HCT116 (cell line): ENCODE data around the gene MYZAP.

Experiments used
- EZH2phosphoT487 ChIP-seq: fragments of 200-600 bp; IDR thresholded peaks from 2 replicates; pipeline ENCODE4 v1.6.1; 2018; ENCODE audit warnings: antibody characterized with exemption, borderline replicate concordance
- POLR2AphosphoS5 ChIP-seq: IDR thresholded peaks from 2 replicates; pipeline ENCODE4 v1.6.1; 2011; ENCODE audit warnings: mild to moderate bottlenecking, low read depth, low read length, moderate library complexity
- REST ChIP-seq: IDR thresholded peaks from 2 replicates; pipeline ENCODE4 v1.6.1; 2012; ENCODE audit warnings: low read depth
- SRF ChIP-seq: IDR thresholded peaks from 2 replicates; pipeline ENCODE4 v1.6.1; 2012; ENCODE audit warnings: low read depth
- ZFX ChIP-seq: fragments of 450-650 bp; IDR thresholded peaks from 2 replicates; pipeline ENCODE4 v1.6.1; 2017
- TF ChIP-seq, protein P1 (sequence below), 3 experiments: fragments of 200-600 bp in 1 of 3; sonication (generic) in 1 of 3; IDR thresholded peaks in 2 of 3; conservative IDR thresholded peaks in 1 of 3; 2 replicates each; pipeline ENCODE4 v1.5.1; 2012 to 2017; ENCODE audit warnings: low read depth in 2 of 3, low read length in 2 of 3, antibody characterized with exemption in 1 of 3, borderline replicate concordance in 1 of 3, control low read depth in 1 of 3, mild to moderate bottlenecking in 1 of 3, mixed read lengths in 1 of 3, mixed run types in 1 of 3, moderate library complexity in 1 of 3; ENCODE audit not compliant: insufficient read depth in 1 of 3

GRCh38 chr15:57589754-57590153, 1.9 kb upstream of the MYZAP start:
- no peak for TF ChIP-seq ZFX
- TF ChIP-seq, protein P1, sequence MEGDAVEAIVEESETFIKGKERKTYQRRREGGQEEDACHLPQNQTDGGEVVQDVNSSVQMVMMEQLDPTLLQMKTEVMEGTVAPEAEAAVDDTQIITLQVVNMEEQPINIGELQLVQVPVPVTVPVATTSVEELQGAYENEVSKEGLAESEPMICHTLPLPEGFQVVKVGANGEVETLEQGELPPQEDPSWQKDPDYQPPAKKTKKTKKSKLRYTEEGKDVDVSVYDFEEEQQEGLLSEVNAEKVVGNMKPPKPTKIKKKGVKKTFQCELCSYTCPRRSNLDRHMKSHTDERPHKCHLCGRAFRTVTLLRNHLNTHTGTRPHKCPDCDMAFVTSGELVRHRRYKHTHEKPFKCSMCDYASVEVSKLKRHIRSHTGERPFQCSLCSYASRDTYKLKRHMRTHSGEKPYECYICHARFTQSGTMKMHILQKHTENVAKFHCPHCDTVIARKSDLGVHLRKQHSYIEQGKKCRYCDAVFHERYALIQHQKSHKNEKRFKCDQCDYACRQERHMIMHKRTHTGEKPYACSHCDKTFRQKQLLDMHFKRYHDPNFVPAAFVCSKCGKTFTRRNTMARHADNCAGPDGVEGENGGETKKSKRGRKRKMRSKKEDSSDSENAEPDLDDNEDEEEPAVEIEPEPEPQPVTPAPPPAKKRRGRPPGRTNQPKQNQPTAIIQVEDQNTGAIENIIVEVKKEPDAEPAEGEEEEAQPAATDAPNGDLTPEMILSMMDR (IDR thresholded peaks at IDR 0.05 in 2 of 3, conservative IDR thresholded peaks at IDR 0.05 in 1 of 3; ENCODE audit: borderline replicate concordance in 1 of 3, insufficient read depth in 1 of 3, low read depth in 2 of 3, low read length in 2 of 3): no peak
- no peak for TF ChIP-seq SRF
- TF ChIP-seq EZH2phosphoT487: no peak
- no peak for TF ChIP-seq REST
- TF ChIP-seq POLR2AphosphoS5: no peak
